Measurements from ENCODE around the gene ADAMTS3. TPM values are rescaled to one million over a fixed set of nuclear protein-coding genes. Genes with fewer than 3 reads are reported as not detected.

Gene ADAMTS3
- total RNA-seq, 2 donors from 2014 or later, result 5.8 to 13.0 TPM

DNA sequence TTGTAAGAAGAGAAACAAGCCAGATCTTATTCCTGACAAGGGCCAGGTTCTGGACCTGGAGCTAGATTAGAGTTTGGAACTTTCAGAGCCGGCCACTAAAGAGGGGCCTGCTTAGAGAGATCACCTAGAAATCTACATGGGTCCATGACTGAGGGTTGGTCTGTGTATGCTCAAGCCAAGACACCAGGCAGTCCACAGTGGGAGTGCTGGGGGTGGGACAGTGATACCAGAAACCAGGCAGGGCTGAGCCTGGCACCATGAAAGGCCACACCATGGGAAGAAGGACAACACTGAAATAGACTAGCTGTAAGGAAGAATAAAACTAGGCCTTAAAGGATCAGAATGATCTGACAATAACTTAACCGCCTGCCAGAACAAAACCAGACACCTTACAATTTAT is 267.3 kb downstream of the ADAMTS3 start:
- H3K9me3 Mint-ChIP-seq, result no peaks in the 10 kb centered on the region
- H3K36me3 ChIP-seq (ENCODE audit: control insufficient read depth, insufficient read depth, low read length), result no peaks in the 10 kb centered on the region
- no peaks in the 10 kb centered on the region for H3K27me3 ChIP-seq (ENCODE audit: control insufficient read depth, insufficient read depth, low read length, poor library complexity, severe bottlenecking)
- no peak overlapping the region for H3K27ac ChIP-seq (ENCODE audit: low read depth, low read length)
- H3K9me3 ChIP-seq (ENCODE audit: control insufficient read depth, low read length), result no peaks in the 10 kb centered on the region
- 94% methylated on average over 2 of the region's 2 CpGs; no CpG with 5 or more reads in 1 of the 2 experiments for WGBS, 2 experiments (ENCODE audit: insufficient coverage in 1 of 2, insufficient read length in 1 of 2)
- no peaks in the 10 kb centered on the region for H3K4me1 ChIP-seq (ENCODE audit: control insufficient read depth, insufficient read depth, low read length)
- H3K27me3 Mint-ChIP-seq (ENCODE audit: insufficient read depth), result no peaks in the 10 kb centered on the region
- H3K9ac ChIP-seq (ENCODE audit: extremely low read depth, low read length, poor library complexity, severe bottlenecking), result no peak overlapping the region
- H3K4me3 ChIP-seq (ENCODE audit: low read length), result no peak overlapping the region
- peaks cover 2% of the 10 kb centered on the region for H3K4me1 Mint-ChIP-seq
- DNase-seq, result no peak
- no peaks in the 10 kb centered on the region for H3K36me3 Mint-ChIP-seq (ENCODE audit: low read depth)
- TF ChIP-seq, protein P1, sequence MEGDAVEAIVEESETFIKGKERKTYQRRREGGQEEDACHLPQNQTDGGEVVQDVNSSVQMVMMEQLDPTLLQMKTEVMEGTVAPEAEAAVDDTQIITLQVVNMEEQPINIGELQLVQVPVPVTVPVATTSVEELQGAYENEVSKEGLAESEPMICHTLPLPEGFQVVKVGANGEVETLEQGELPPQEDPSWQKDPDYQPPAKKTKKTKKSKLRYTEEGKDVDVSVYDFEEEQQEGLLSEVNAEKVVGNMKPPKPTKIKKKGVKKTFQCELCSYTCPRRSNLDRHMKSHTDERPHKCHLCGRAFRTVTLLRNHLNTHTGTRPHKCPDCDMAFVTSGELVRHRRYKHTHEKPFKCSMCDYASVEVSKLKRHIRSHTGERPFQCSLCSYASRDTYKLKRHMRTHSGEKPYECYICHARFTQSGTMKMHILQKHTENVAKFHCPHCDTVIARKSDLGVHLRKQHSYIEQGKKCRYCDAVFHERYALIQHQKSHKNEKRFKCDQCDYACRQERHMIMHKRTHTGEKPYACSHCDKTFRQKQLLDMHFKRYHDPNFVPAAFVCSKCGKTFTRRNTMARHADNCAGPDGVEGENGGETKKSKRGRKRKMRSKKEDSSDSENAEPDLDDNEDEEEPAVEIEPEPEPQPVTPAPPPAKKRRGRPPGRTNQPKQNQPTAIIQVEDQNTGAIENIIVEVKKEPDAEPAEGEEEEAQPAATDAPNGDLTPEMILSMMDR (conservative IDR thresholded peaks at IDR 0.05), result no peak
- H3K4me3 Mint-ChIP-seq, result no peak overlapping the region
- peak overlapping the region; percentile 66 for H3K27ac Mint-ChIP-seq

DNA sequence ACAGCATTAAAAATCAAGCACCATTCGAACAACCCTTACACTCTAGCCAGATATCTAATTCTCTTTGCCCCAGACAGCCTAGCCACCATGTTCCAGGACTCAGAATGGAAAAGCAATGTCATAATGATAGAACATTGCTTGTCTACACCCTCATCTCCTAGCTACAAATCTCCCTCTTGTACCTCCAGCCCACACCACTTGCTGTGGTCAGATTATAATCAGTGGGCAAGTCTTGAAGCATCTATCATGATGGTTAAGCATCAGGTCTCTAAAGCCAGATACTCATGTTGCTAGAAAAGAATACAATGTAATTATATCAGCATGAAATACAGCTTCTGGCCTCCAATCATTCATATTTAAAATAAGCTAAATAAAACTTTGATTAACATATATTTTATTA is 268.9 kb downstream of the ADAMTS3 start:
- H3K9me3 ChIP-seq (ENCODE audit: control insufficient read depth, low read length), result no peaks in the 10 kb centered on the region
- no peaks in the 10 kb centered on the region for H3K9me3 Mint-ChIP-seq
- DNase-seq, result no peak
- H3K4me3 Mint-ChIP-seq, result no peak overlapping the region
- 88 to 91% methylated on average over 1 of the region's 1 CpG for WGBS, 2 experiments (ENCODE audit: insufficient coverage in 1 of 2, insufficient read length in 1 of 2)
- peaks cover 4% of the 10 kb centered on the region for H3K4me1 Mint-ChIP-seq
- no peaks in the 10 kb centered on the region for H3K27me3 Mint-ChIP-seq (ENCODE audit: insufficient read depth)
- no peak overlapping the region for H3K27ac ChIP-seq (ENCODE audit: low read depth, low read length)
- H3K9ac ChIP-seq (ENCODE audit: extremely low read depth, low read length, poor library complexity, severe bottlenecking), result no peak overlapping the region
- TF ChIP-seq, protein P1 (conservative IDR thresholded peaks at IDR 0.05), result no peak
- H3K4me1 ChIP-seq (ENCODE audit: control insufficient read depth, insufficient read depth, low read length), result no peaks in the 10 kb centered on the region
- H3K4me3 ChIP-seq (ENCODE audit: low read length), result no peak overlapping the region
- H3K36me3 Mint-ChIP-seq (ENCODE audit: low read depth), result no peaks in the 10 kb centered on the region
- H3K27ac Mint-ChIP-seq, result no peak overlapping the region
- no peaks in the 10 kb centered on the region for H3K27me3 ChIP-seq (ENCODE audit: control insufficient read depth, insufficient read depth, low read length, poor library complexity, severe bottlenecking)
- no peaks in the 10 kb centered on the region for H3K36me3 ChIP-seq (ENCODE audit: control insufficient read depth, insufficient read depth, low read length)

DNA sequence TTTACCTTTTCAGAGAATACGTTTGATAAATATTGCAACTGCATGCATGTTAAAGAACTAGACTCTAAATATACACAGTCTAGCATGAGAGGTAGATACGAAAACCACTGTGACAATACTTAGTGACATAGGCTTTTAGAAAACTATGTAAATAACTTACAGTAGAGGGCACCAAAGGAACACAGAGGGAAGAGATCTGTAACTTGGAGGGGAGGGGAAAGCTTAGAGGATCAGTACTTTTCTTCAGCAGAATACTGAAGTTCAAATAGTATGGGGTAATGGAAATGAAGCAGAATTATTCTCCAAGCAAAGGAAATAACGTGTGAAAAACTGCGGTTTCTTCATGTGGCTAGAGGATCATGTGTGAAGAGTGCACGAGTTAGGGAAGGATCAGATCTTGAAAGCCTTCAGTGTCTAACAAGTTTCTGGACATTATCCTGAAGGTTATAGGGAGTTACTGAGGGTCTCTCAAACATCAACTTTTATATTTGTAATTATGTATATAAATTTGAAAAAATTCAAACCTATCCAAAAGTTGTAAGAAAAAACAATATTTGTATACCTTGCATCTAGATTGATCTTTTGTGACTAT is 273.0 kb downstream of the ADAMTS3 start:
- Histone ChIP-seq H3K9ac (ENCODE audit: extremely low read depth, low read length, poor library complexity, severe bottlenecking) (no peak overlapping the region), H3K9me3 (ENCODE audit: control insufficient read depth, low read length) (no peaks in the 10 kb centered on the region), H3K4me1 (ENCODE audit: control insufficient read depth, insufficient read depth, low read length) (no peaks in the 10 kb centered on the region), H3K27ac (ENCODE audit: low read depth, low read length) (no peak overlapping the region), H3K4me3 (ENCODE audit: low read length) (no peak overlapping the region), H3K27me3 (ENCODE audit: control insufficient read depth, insufficient read depth, low read length, poor library complexity, severe bottlenecking) (no peaks in the 10 kb centered on the region), H3K36me3 (ENCODE audit: control insufficient read depth, insufficient read depth, low read length) (no peaks in the 10 kb centered on the region)
- TF ChIP-seq, protein P1 (conservative IDR thresholded peaks at IDR 0.05), result peak; percentile 80
- no peak for DNase-seq
- Mint-ChIP-seq H3K4me1 (peaks cover 2% of the 10 kb centered on the region), H3K4me3 (no peak overlapping the region), H3K27me3 (ENCODE audit: insufficient read depth) (no peaks in the 10 kb centered on the region), H3K27ac (no peak overlapping the region), H3K9me3 (no peaks in the 10 kb centered on the region), H3K36me3 (ENCODE audit: low read depth) (no peaks in the 10 kb centered on the region)
- 25 to 44% methylated on average over 3 to 5 of the region's 5 CpGs for WGBS, 2 experiments (ENCODE audit: insufficient coverage in 1 of 2, insufficient read length in 1 of 2)
